Testis (tissue), 2 donors: Measurements from ENCODE around the gene SLC7A6.

Experiments
- POLR2A ChIP-seq: fragments of 450-650 bp; IDR thresholded peaks from one replicate; pipeline ENCODE4 v1.6.1; 2017; ENCODE audit warnings: antibody characterized with exemption, mild to moderate bottlenecking, moderate library complexity
- TF ChIP-seq, protein P1 (sequence below), 3 experiments: fragments of 450-650 bp in 2 of 3; fragments of 200-600 bp in 1 of 3; sonication (generic) in 1 of 3; IDR thresholded peaks; one replicate each; pipeline ENCODE4 v1.5.1; 2016 to 2019; ENCODE audit warnings: antibody characterized with exemption in 3 of 3, mild to moderate bottlenecking in 2 of 3, moderate library complexity in 1 of 3

DNA sequence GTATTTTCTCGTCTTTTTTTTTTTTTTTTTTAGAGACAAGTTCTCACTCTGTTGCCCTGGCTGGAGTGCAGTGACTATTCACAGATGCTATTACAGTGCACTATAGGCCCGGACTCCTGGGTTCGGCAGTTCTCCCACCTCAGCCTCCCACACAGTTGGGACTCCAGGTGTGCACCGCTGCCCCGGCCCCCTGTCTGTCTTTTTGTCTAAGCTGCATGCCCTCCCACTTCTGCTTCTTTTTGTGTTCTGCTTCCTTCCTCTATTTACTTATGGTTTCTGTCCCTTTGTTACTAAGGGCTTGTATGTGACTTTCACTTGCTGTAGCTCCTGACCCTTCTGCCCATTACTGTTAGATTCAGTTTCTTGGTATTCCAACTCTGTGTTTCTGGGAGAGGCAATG, 20.5 kb downstream of the SLC7A6 start:
- TF ChIP-seq, protein P1, sequence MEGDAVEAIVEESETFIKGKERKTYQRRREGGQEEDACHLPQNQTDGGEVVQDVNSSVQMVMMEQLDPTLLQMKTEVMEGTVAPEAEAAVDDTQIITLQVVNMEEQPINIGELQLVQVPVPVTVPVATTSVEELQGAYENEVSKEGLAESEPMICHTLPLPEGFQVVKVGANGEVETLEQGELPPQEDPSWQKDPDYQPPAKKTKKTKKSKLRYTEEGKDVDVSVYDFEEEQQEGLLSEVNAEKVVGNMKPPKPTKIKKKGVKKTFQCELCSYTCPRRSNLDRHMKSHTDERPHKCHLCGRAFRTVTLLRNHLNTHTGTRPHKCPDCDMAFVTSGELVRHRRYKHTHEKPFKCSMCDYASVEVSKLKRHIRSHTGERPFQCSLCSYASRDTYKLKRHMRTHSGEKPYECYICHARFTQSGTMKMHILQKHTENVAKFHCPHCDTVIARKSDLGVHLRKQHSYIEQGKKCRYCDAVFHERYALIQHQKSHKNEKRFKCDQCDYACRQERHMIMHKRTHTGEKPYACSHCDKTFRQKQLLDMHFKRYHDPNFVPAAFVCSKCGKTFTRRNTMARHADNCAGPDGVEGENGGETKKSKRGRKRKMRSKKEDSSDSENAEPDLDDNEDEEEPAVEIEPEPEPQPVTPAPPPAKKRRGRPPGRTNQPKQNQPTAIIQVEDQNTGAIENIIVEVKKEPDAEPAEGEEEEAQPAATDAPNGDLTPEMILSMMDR (IDR thresholded peaks at IDR 0.05): no peak
- TF ChIP-seq POLR2A: no peak
